HG02973 (cell line): ENCODE results near the gene SSPN.

ENCODE experiments used
- ATAC-seq: cut with Tn5 transposase; IDR thresholded peaks from one replicate; pipeline ENCODE4 v1.9.1; 2021; ENCODE audit warnings: moderate library complexity; ENCODE audit not compliant: unreplicated experiment

SSPN gene

GRCh38 chr12:26280869-26281268, 85.5 kb downstream of the SSPN start:
- no peak for ATAC-seq

GRCh38 chr12:26281320-26281719, 85.9 kb downstream of the SSPN start:
- ATAC-seq: no peak

- no peak for ATAC-seq
Measured at GRCh38 chr12:26282339-26282940, 87.1 kb downstream of the SSPN start.

- ATAC-seq: no peak
Measured at GRCh38 chr12:26283046-26283445, 87.7 kb downstream of the SSPN start.

GRCh38 chr12:26283617-26284016, 88.2 kb downstream of the SSPN start:
- ATAC-seq: no peak

- ATAC-seq: no peak
Measured at GRCh38 chr12:26285401-26285800, 90.0 kb downstream of the SSPN start.

GRCh38 chr12:26286186-26286585, 90.8 kb downstream of the SSPN start:
- no peak for ATAC-seq

GRCh38 chr12:26287671-26288381, 92.5 kb downstream of the SSPN start:
- no peak for ATAC-seq

- ATAC-seq: no peak
Measured at GRCh38 chr12:26290565-26290964, 95.2 kb downstream of the SSPN start.

- ATAC-seq: no peak
Measured at GRCh38 chr12:26292596-26292995, 97.2 kb downstream of the SSPN start.

GRCh38 chr12:26293612-26294011, 98.2 kb downstream of the SSPN start:
- ATAC-seq: no peak

- no peak for ATAC-seq
Measured at GRCh38 chr12:26295001-26295400, 99.6 kb downstream of the SSPN start.

GRCh38 chr12:26297396-26298070, 102.2 kb downstream of the SSPN start:
- ATAC-seq: no peak

GRCh38 chr12:26298785-26299621, 103.6 kb downstream of the SSPN start:
- ATAC-seq: peak; percentile 98

GRCh38 chr12:26299751-26300150, 104.4 kb downstream of the SSPN start:
- no peak for ATAC-seq
